ENCODE measurements around the gene SPPL3.

DNA sequence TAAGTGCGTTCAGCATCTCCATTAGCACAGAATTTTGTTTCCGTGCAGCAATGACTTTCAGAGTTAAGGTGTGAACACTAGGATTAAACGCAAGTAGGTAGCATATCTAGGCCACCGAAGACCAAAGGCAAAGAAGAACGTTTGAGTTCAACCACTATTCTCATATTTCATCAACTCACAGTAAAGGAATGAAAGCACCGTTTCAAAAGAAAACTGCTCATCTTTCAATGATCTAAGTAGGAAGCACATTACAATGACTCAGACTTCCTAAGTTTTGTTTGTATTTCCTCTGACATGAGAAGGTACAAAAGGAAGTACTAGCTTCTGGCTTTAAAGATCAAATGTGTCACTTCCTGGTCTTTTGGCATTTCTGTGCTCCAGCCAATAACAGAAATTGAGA, 121.0 kb downstream of the SPPL3 start:
- TF ChIP-seq KLF8 (tag by site-specific recombination; IDR thresholded peaks at IDR 0.05) = no peak
- TF ChIP-seq ZBTB44 (tag by site-specific recombination; IDR thresholded peaks at IDR 0.05) = no peak
- TF ChIP-seq, protein P1, sequence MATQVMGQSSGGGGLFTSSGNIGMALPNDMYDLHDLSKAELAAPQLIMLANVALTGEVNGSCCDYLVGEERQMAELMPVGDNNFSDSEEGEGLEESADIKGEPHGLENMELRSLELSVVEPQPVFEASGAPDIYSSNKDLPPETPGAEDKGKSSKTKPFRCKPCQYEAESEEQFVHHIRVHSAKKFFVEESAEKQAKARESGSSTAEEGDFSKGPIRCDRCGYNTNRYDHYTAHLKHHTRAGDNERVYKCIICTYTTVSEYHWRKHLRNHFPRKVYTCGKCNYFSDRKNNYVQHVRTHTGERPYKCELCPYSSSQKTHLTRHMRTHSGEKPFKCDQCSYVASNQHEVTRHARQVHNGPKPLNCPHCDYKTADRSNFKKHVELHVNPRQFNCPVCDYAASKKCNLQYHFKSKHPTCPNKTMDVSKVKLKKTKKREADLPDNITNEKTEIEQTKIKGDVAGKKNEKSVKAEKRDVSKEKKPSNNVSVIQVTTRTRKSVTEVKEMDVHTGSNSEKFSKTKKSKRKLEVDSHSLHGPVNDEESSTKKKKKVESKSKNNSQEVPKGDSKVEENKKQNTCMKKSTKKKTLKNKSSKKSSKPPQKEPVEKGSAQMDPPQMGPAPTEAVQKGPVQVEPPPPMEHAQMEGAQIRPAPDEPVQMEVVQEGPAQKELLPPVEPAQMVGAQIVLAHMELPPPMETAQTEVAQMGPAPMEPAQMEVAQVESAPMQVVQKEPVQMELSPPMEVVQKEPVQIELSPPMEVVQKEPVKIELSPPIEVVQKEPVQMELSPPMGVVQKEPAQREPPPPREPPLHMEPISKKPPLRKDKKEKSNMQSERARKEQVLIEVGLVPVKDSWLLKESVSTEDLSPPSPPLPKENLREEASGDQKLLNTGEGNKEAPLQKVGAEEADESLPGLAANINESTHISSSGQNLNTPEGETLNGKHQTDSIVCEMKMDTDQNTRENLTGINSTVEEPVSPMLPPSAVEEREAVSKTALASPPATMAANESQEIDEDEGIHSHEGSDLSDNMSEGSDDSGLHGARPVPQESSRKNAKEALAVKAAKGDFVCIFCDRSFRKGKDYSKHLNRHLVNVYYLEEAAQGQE (tag by site-specific recombination; IDR thresholded peaks at IDR 0.05) = no peak
- no peak for TF ChIP-seq CTCF (tag by site-specific recombination; IDR thresholded peaks at IDR 0.05)
- no peak for TF ChIP-seq ZNF184 (tag by site-specific recombination; IDR thresholded peaks at IDR 0.05)
- TF ChIP-seq YY2 (tag by site-specific recombination; IDR thresholded peaks at IDR 0.05) = no peak
- TF ChIP-seq YY1 (tag by site-specific recombination; IDR thresholded peaks at IDR 0.05) = no peak

Measured in HEK293 (cell line).